ENCODE results near the gene INS.
A peak's percentile ranks its signal among the peaks of the same experiment; 100 is the strongest.

The INS gene

GRCh38 chr11:2168286-2169004, 7.4 kb upstream of the INS start:
- no peaks in the 10 kb centered on the region for H3K9me2 ChIP-seq (replicated peaks; ENCODE audit: insufficient read depth, low read length)
- H3K4me2 ChIP-seq (ENCODE audit: low read depth, low read length, poor library complexity, severe bottlenecking), result no peak overlapping the region
- TF ChIP-seq EZH2phosphoT487 (conservative IDR thresholded peaks at IDR 0.05; ENCODE audit: low read length) (no peak), CTCF (IDR thresholded peaks at IDR 0.05; ENCODE audit: insufficient read depth, low read length, poor library complexity, severe bottlenecking) (no peak)
- H3K36me3 ChIP-seq (ENCODE audit: low read length), result no peaks in the 10 kb centered on the region
- H3F3A ChIP-seq (ENCODE audit: insufficient read depth), result no peaks in the 10 kb centered on the region
- no peak overlapping the region for H3K27ac ChIP-seq (ENCODE audit: low read depth, low read length)
- no peak overlapping the region for H3K4me3 ChIP-seq (ENCODE audit: insufficient read depth, low read length, poor library complexity, severe bottlenecking)
- no peaks in the 10 kb centered on the region for H4K20me1 ChIP-seq (ENCODE audit: low read depth, low read length)
- no peak overlapping the region for H2AFZ ChIP-seq (ENCODE audit: low read depth, low read length, severe bottlenecking)
- H3K79me2 ChIP-seq (ENCODE audit: insufficient read depth, low read length), result no peaks in the 10 kb centered on the region
- no peak overlapping the region for H3K9ac ChIP-seq (ENCODE audit: low read length)
- H3K27me3 ChIP-seq (ENCODE audit: low read length), result no peaks in the 10 kb centered on the region
- H3K9me3 ChIP-seq (ENCODE audit: insufficient read depth, low read length), result no peaks in the 10 kb centered on the region

- H3K79me2 ChIP-seq (ENCODE audit: insufficient read depth, low read length), result no peaks in the 10 kb centered on the region
- no peaks in the 10 kb centered on the region for H3K27me3 ChIP-seq (ENCODE audit: low read length)
- H3K36me3 ChIP-seq (ENCODE audit: low read length), result no peaks in the 10 kb centered on the region
- no peaks in the 10 kb centered on the region for H4K20me1 ChIP-seq (ENCODE audit: low read depth, low read length)
- no peaks in the 10 kb centered on the region for H3K9me3 ChIP-seq (ENCODE audit: insufficient read depth, low read length)
- H2AFZ ChIP-seq (ENCODE audit: low read depth, low read length, severe bottlenecking), result no peak overlapping the region
- no peaks in the 10 kb centered on the region for H3K9me2 ChIP-seq (replicated peaks; ENCODE audit: insufficient read depth, low read length)
- TF ChIP-seq EZH2phosphoT487 (conservative IDR thresholded peaks at IDR 0.05; ENCODE audit: low read length), result no peak
- TF ChIP-seq CTCF (IDR thresholded peaks at IDR 0.05; ENCODE audit: insufficient read depth, low read length, poor library complexity, severe bottlenecking), result no peak
- H3K4me2 ChIP-seq (ENCODE audit: low read depth, low read length, poor library complexity, severe bottlenecking), result no peak overlapping the region
- H3F3A ChIP-seq (ENCODE audit: insufficient read depth), result no peaks in the 10 kb centered on the region
- H3K27ac ChIP-seq (ENCODE audit: low read depth, low read length), result no peak overlapping the region
- H3K4me3 ChIP-seq (ENCODE audit: insufficient read depth, low read length, poor library complexity, severe bottlenecking), result no peak overlapping the region
- H3K9ac ChIP-seq (ENCODE audit: low read length), result no peak overlapping the region
These were observed 6.4 kb upstream of the INS start for GRCh38 chr11:2167141-2168045.

- Histone ChIP-seq H2AFZ (ENCODE audit: low read depth, low read length, severe bottlenecking) (no peak overlapping the region), H3K79me2 (ENCODE audit: insufficient read depth, low read length) (no peaks in the 10 kb centered on the region), H4K20me1 (ENCODE audit: low read depth, low read length) (no peaks in the 10 kb centered on the region), H3F3A (ENCODE audit: insufficient read depth) (no peaks in the 10 kb centered on the region), H3K9me3 (ENCODE audit: insufficient read depth, low read length) (no peaks in the 10 kb centered on the region), H3K36me3 (ENCODE audit: low read length) (no peaks in the 10 kb centered on the region), H3K4me2 (ENCODE audit: low read depth, low read length, poor library complexity, severe bottlenecking) (no peak overlapping the region), H3K27me3 (ENCODE audit: low read length) (no peaks in the 10 kb centered on the region), H3K9me2 (replicated peaks; ENCODE audit: insufficient read depth, low read length) (no peaks in the 10 kb centered on the region), H3K9ac (ENCODE audit: low read length) (no peak overlapping the region), H3K4me3 (ENCODE audit: insufficient read depth, low read length, poor library complexity, severe bottlenecking) (no peak overlapping the region), H3K27ac (ENCODE audit: low read depth, low read length) (no peak overlapping the region)
- no peak for TF ChIP-seq EZH2phosphoT487 (conservative IDR thresholded peaks at IDR 0.05; ENCODE audit: low read length)
- peak; percentile 9 for TF ChIP-seq CTCF (IDR thresholded peaks at IDR 0.05; ENCODE audit: insufficient read depth, low read length, poor library complexity, severe bottlenecking)
These were observed 5.3 kb upstream of the INS start for GRCh38 chr11:2166091-2166851.

Data from SU-DHL-6 (cell line).